IPS DF 6.9 (cell line): ENCODE measurements around the gene PADI2.
A peak's percentile ranks its signal among the peaks of the same experiment; 100 is the strongest.

Source experiments
- DNase-seq: peaks from one replicate; pipeline ENCODE4 v3.0.0-alpha.2; 2013; ENCODE audit warnings: low read depth, low spot score
- H3K27ac ChIP-seq: one replicate; pipeline ENCODE4 v1.5.1; 2013; ENCODE audit warnings: low read length, control low read depth
- H3K27me3 ChIP-seq: 2 replicates; pipeline ENCODE4 v1.6.1; 2013; ENCODE audit warnings: mild to moderate bottlenecking, low read length; ENCODE audit not compliant: control insufficient read depth, insufficient read depth
- H3K36me3 ChIP-seq: 2 replicates; pipeline ENCODE4 v1.6.1; 2013; ENCODE audit warnings: low read length; ENCODE audit not compliant: control insufficient read depth, insufficient read depth
- H3K4me1 ChIP-seq: 2 replicates; pipeline ENCODE4 v1.6.1; 2013; ENCODE audit warnings: low read length; ENCODE audit not compliant: control insufficient read depth, insufficient read depth
- H3K4me3 ChIP-seq: 2 replicates; pipeline ENCODE4 v1.5.1; 2013; ENCODE audit warnings: mild to moderate bottlenecking, low read length
- H3K9me3 ChIP-seq: 2 replicates; pipeline ENCODE4 v1.6.1; 2013; ENCODE audit warnings: low read length, inconsistent platforms; ENCODE audit not compliant: control insufficient read depth, insufficient read depth
- WGBS: extraction: QIAGEN DNeasy Blood & Tissue Kit; methylation state at CpG from one replicate; pipeline ENCODE4 v1.1.7; 2013; ENCODE audit warnings: mixed read lengths, missing lambda C conversion rate; ENCODE audit not compliant: insufficient read length, insufficient coverage; 5-methylcytosine and 5-hydroxymethylcytosine counted together

PADI2 gene

DNA sequence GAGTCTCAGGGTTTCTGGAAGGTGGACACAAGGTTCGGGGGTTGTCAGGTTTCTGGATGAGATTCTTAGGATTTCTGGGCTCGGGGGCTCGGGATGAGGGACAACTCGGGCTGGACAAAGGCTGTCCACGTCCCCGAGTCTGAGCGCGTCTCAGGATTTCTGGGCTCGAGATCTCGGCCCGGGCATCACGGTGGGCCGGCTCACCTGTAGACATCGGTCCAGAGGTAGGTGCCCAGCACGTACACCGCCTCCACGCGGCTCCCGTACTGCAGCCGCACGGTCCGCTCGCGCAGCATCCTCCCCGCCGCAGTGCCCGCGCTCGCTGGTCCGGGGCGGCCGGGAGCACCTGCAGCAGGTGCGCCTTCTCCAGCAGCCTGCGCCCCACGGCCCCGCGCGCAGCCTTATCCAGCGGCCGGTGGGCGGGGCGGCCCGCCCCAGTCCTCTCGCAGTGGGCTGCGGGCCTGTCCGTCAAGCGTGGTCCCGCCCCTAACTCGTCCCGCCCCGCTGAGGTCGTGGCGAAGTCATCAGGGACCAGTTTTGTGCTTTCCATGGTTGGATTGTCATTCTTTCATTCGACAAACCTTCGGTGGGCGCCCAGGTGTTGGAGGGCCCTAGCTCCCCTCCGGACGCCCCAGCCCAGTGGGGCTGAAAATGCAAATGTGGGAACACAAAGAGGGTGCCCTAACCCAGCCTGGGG lies at the start of gene PADI2:
TSS of gene PADI2 (minus strand) at position 376 of the 697 bp plus-strand sequence. CDS start at position 296, 80 bp downstream.
- peak; percentile 37 for DNase-seq
- H3K27me3 ChIP-seq, result peaks cover 15% of the 10 kb centered on the region; the same call in 1 of the 2 replicates

DNA sequence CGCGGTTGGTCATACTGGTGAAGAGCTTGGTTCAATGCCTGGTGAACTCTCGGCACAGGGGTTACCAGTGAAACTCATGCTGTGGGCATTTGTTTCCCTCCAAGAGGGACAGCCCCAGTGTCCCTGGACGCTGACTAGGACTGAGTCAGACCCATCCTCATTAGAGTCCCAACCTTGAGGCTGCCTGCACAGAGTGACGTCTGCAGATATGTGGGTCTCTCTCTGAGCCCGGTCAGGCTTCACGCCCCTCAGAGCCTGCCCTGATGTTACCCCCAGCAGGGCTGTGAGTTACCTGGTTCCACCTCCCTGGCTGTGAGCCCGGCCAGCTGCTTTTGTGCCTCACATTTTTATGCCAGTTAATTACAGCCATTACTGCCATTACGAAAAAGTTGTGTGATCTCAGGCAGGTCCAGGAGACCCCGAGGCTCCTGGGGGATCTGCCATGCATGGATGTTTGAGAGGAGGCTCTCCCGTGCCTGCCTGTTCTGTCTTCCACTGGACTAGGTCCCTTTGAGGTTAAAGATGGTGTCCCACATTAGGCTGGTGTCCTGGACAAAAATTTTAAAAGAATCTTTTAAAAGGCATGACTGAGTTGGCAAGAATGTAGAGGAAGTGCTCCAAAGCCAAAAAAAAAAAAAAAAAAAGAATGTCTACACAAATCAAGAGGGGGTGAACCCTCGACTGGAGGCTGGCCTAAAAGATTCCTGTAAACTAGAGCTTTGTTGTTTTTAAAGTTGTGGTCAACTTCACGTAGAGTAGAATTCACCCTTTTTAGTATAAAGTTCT lies 49.0 kb upstream of the PADI2 start:
- Histone ChIP-seq H3K4me1 (peaks cover 2% of the 10 kb centered on the region), H3K27me3 (no peaks in the 10 kb centered on the region), H3K27ac (no peak overlapping the region), H3K9me3 (no peaks in the 10 kb centered on the region), H3K4me3 (no peak overlapping the region), H3K36me3 (no peaks in the 10 kb centered on the region)
- no CpG with 5 or more reads among the region's 13 CpGs for WGBS
- no peak for DNase-seq

More for the DNA sequence above, at the start of gene PADI2:
- no CpG with 5 or more reads among the region's 58 CpGs for WGBS
- Histone ChIP-seq H3K27ac (no peak within 1 kb of the TSS), H3K4me3 (peak within 1 kb of the TSS; percentile 74), H3K4me1 (no peaks in the 10 kb centered on the region), H3K9me3 (no peaks in the 10 kb centered on the region), H3K36me3 (no peaks in the 10 kb centered on the region)

DNA sequence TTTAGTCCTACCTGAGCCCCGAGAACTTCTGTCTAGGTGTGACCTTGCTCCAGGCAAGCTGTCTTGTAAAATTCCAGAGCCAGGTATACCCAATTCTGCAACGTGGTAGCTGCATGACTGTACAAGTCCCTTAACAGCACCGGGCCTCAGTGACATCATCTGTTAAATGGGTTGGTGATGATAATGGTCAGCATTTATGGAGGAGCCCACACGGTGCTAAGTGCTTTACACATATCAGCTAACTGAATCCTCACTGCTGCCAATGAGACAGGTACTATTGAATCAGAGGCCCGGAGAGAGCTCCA lies 48.5 kb upstream of the PADI2 start:
- Histone ChIP-seq H3K27me3 (no peaks in the 10 kb centered on the region), H3K27ac (no peak overlapping the region), H3K4me1 (peaks cover 2% of the 10 kb centered on the region), H3K9me3 (no peaks in the 10 kb centered on the region), H3K4me3 (no peak overlapping the region), H3K36me3 (no peaks in the 10 kb centered on the region)
- DNase-seq, result no peak
- WGBS, result no CpG with 5 or more reads among the region's 5 CpGs

DNA sequence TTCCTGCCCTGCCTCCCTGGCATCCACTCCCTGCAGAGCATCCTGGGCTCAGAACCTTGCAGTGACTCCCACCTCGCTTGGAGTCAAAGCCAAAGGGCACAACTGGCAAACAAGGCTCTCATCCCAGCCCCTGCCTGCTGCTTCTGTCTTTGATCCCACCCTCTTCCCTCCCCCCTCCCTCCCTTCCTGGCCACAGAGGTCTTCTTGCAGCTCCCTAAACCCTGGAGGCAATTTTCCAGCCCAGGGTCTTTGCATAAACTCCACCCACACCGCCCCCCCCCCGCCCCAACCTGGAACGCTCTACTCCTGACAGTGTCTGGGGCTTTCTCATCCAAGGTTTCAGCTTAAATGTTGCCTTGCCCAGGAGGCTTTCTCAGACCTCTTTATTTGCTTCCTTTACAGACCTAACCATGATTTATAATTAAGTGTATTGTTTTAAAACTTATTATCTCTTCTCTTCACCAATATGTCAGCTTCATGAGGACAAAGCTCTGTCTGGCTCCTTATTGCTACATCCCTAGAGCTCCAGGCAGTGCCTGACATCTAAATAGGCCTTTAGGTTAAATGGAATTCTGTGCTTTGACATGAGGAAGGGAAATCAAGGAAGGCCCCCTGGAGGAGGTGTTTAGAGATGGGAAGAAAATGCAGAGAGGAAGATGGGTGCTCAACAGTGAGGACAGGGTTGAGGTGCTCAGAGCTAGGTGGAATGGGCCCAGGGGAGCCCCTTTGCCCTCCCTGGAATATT lies 48.0 kb upstream of the PADI2 start:
- no peak overlapping the region for H3K4me3 ChIP-seq
- no peak overlapping the region for H3K27ac ChIP-seq
- no peaks in the 10 kb centered on the region for H3K27me3 ChIP-seq
- H3K4me1 ChIP-seq, result peaks cover 2% of the 10 kb centered on the region
- WGBS, result no CpG with 5 or more reads among the region's 4 CpGs
- no peaks in the 10 kb centered on the region for H3K9me3 ChIP-seq
- DNase-seq, result no peak
- H3K36me3 ChIP-seq, result no peaks in the 10 kb centered on the region

DNA sequence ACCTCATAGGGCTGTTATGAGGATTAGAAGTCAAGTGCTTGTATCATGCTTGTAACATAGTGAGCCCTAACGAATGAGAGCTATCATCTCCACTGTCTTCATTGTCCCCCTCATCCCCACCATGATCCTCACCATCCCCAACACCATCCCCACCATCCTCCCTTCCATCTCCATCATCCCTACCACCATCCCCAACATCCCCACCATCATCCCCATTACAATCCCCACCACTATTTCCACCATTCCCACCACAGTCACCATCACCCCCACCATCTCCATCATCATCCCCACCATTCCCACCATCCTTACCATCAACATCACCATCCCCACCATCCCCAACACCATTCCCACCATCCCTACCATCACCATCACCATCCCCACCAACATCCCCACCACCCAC lies 46.6 kb upstream of the PADI2 start:
- H3K27me3 ChIP-seq, result no peaks in the 10 kb centered on the region
- H3K27ac ChIP-seq, result no peak overlapping the region
- no peaks in the 10 kb centered on the region for H3K36me3 ChIP-seq
- H3K4me1 ChIP-seq, result peaks cover 2% of the 10 kb centered on the region
- no peaks in the 10 kb centered on the region for H3K9me3 ChIP-seq
- DNase-seq, result no peak
- H3K4me3 ChIP-seq, result no peak overlapping the region
- WGBS, result no CpG with 5 or more reads among the region's 1 CpG

DNA sequence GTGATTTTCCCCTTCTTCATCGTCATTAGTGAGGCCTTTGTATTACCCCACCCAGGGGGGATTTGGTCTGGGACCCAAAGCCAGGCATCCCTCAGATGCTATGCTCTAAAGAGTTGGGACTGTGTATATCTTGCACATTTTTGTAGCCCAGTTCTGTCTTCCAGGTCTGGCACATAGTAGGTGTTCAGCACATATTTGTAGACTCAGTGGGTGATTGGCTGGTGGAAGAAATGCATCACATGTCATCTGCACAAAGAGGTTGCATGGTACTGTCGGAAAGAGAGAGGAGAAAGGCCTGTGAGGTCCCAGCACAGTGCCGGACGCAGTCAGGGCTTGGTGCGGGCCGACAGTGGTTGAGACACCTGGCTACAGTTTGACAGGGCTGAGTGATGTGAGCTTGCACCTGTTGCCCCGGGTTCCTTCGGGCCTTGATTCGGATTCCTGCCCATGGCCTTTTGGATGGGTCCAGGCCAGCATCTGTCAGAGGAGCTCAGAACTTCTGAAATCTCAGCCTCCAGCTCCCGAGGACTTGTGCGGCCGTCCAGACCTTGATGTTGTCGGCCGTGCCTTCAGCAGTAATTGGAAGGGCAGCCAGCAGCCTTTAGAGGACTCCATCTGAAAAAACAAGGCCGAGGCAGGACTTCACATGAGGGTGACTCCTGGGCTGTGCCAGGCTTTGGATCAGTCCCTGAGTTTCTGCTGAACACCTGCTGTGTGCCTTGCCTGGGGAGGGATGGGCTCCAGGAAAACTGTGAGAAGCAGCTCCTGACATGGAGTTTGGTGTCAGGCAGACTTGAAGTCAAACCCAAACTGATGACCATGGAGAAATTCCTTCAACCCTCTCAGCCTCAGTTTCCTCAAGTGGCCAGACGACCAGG lies 44.8 kb upstream of the PADI2 start:
- no peak for DNase-seq
- Histone ChIP-seq H3K36me3 (no peaks in the 10 kb centered on the region), H3K9me3 (no peaks in the 10 kb centered on the region), H3K4me1 (peaks cover 4% of the 10 kb centered on the region), H3K27ac (no peak overlapping the region), H3K27me3 (no peaks in the 10 kb centered on the region), H3K4me3 (no peak overlapping the region)
- no CpG with 5 or more reads among the region's 16 CpGs for WGBS

DNA sequence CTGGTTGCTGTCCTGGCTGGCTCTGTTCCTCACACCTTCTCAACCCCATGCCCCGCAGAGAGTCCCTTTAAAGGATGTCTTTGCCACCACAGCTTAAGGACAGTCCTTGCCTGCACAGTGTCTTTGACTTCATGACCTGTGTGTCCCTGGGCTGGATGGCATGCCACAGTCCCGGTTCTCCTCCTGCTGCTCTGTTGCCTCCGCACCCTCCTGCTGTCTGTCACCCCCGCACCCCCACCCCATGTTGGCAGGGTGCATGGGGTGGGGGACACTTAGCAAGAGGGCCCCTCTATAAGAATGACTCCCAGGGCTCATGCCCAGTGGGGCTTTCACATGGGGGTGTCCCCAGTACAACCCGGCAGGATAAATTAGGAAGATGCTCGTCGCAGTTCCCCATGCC lies 44.1 kb upstream of the PADI2 start:
- no CpG with 5 or more reads among the region's 7 CpGs for whole genome bisulfite sequencing
- H3K9me3 ChIP-seq, result no peaks in the 10 kb centered on the region
- H3K4me3 ChIP-seq, result no peak overlapping the region
- no peak for DNase-seq
- peaks cover 4% of the 10 kb centered on the region for H3K4me1 ChIP-seq
- no peaks in the 10 kb centered on the region for H3K27me3 ChIP-seq
- no peaks in the 10 kb centered on the region for H3K36me3 ChIP-seq
- no peak overlapping the region for H3K27ac ChIP-seq

DNA sequence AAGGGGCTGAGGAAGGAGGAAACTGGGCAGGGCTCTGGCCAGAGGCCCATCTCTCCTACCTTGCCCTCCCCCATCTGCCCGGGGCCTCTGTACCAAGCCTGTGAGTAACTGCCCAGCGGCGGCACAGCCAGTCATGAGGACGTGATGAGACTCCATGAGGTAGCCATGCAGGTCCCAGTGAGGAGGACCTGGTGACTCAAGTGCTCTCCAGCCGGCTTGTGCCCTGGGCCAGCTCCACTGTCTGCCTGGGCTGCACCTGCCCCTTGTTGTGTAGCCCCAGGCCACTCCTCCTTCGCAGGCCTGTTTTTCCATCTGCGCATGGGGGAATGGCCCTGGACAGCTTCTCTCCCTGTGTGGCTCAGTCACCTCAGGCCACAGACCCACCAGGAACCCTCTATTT lies 43.7 kb upstream of the PADI2 start:
- H3K4me3 ChIP-seq, result no peak overlapping the region
- H3K27ac ChIP-seq, result no peak overlapping the region
- no CpG with 5 or more reads among the region's 7 CpGs for WGBS
- H3K27me3 ChIP-seq, result no peaks in the 10 kb centered on the region
- H3K4me1 ChIP-seq, result peaks cover 4% of the 10 kb centered on the region
- no peak for DNase-seq
- no peaks in the 10 kb centered on the region for H3K36me3 ChIP-seq
- H3K9me3 ChIP-seq, result no peaks in the 10 kb centered on the region

DNA sequence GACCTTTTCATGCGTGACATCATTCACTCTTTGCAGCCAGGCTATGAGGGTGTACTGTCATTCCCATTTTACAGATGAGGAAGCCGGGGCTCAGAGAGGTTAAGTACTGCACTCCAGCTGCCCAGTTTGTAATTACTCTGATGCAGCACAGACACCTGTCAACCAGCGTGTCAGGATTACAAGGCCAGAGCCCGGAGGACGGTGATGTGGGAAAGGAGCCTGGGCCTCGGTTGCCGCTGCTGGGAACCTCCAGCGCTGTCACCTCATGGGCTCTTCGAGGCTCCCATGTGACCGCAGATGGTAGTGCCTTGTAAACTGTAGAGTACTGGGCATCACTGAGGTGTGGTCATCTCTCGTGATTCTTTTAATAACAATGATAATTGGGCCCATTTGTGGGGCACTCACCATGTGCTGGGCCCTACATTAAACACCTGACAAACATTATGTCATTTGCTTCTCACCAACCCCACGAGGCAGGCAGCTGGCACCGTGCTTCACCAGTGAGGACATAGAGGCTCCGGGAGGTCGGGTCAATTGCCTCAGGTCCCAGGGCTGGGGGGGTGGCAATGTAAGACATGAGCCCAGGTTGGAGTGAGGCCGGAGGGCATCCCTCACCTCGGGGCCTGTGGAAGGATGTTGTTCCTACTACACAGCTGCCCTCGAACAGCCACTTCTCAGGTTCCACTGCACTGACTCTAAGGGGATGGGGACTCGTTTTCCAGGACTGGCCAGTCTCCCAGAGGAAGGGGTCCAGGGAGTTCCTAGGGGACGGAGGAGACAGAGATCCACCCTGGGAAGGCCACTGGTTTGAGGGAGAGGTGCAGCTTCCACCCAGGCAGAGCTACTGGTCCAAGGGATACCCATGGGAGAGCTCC lies 42.9 kb upstream of the PADI2 start:
- Histone ChIP-seq H3K4me3 (no peak overlapping the region), H3K27me3 (no peaks in the 10 kb centered on the region), H3K36me3 (no peaks in the 10 kb centered on the region), H3K4me1 (peaks cover 4% of the 10 kb centered on the region), H3K9me3 (no peaks in the 10 kb centered on the region), H3K27ac (no peak overlapping the region)
- no CpG with 5 or more reads among the region's 20 CpGs for WGBS
- no peak for DNase-seq
